ENCODE data around the gene LCN6.
"Not testable (repeated sequence)": the region's sequence is repeated elsewhere in the genome, so short reads cannot be mapped to it uniquely, and the experiment has no call there.

LCN6 gene

DNA sequence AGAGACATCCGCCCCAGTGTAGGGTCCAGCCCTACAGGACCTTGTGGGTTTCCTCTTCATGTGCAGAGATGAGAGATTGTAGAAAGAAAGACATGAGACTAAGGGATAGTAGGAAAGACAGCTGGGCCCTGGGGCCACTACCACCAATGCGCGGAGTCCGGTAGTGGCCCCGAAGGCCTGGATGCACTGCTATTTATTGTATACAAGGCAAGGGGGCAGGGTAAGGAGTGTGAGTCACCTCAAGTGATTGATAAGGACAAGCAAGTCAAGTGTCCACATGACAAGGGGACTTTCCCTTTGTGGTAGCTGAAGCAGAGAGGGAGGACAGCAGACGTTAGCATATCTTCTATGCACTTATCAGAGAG is 36.7 kb upstream of the LCN6 start:
- no peak for DNase-seq
- in situ Hi-C loops (cut with MboI; ENCODE audit: low pct_unique_long_range_greater_than_20kb, low sequenced_read_pairs) = no loop called here

DNA sequence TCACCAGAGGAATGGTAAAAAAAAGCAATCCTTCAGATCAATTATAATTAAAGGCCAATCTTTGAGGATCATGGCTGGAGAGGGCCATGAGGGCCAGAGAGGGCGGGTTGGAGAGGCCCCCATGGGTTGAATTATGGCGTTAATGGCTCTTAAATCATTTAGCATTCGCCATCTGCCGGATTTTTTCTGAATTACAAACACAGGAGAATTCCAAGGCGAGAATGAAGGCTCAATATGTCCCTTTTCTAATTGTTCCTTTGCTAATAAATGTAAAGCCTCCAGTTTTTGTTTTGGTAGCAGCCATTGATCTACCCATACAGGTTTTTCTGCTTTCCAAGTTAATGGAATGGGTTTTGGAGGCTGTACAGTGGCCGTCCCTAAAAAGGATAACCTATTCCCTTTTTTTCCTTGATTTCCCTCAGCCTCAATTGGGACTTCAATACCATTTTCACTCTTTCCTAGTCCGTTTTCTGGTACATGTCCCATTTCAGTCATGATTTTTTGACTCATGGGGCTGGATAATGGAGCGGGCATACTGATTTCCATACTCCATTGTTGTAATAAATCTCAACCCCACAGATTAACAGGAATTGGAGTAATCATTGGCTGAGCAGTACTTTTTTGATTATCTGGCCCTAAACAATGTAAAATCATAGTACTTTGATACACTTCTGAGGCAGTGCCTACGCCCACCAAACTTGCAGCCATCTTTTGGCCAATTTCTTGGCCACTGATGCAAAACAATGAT is 36.1 kb upstream of the LCN6 start:
- DNase-seq = peak; percentile 54
- in situ Hi-C loops (cut with MboI; ENCODE audit: low pct_unique_long_range_greater_than_20kb, low sequenced_read_pairs) = no loop called here

DNA sequence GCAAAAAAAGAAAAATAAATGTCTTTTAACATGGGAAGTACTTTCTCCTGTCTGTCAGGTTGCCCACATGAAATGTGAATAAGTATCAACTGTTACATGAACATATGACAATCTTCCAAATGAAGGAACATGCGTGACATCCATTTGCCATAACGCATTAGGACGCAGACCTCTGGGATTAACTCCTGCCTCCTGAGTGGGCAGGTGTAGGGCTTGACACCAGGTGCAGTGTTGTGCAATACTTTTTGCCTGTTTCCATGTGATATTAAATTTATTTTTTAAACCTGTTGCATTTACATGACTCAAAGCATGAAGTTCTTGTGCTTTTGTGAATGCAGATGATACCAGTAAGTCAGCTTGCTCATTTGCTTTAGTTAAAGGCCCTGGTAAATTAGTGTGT is 34.1 kb upstream of the LCN6 start:
- in situ Hi-C loops (cut with MboI; ENCODE audit: low pct_unique_long_range_greater_than_20kb, low sequenced_read_pairs) = no loop called here
- no peak for DNase-seq

DNA sequence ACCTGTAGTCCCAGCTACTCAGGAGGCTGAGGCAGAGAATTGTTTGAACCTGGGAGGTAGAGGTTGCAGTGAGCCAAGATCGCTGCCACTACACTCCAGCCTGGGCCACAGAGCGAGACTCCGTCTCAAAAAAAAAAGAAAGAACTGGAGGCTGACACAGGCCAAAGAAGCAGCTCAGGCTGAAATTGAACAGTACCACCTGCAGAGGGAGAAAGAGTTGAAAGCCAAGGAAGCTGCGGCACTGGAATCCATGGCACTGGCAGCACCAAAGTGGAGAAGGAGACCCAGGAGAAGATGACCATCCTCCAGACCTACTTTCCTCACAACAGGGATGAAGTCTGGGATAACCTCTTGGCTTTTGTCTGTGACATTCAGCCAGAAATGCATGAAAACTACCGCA is 31.5 kb upstream of the LCN6 start:
- DNase-seq = no peak
- in situ Hi-C loops (cut with MboI; ENCODE audit: low pct_unique_long_range_greater_than_20kb, low sequenced_read_pairs) = no loop called here

DNA sequence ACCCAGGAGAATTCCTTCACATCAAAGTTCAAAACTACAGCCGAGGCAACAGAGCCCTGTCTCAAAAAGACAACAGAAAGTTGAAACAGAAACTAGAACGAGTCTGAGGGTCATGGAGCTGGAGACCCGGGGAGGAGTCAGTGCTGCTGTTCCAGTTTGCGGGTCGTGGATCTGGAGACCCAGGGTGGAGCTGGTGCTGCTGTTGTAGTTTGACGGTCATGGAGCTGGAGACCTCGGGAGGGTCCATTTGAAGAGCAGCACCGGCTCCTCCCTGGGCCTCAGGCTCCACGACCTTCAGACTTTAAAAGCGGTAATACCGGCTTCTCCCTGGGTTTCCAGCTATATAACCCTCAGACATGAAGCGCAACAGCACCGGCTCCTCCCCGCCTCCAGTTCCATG is 29.0 kb upstream of the LCN6 start:
- in situ Hi-C loops (cut with MboI; ENCODE audit: low pct_unique_long_range_greater_than_20kb, low sequenced_read_pairs) = no loop called here
- DNase-seq = no peak

DNA sequence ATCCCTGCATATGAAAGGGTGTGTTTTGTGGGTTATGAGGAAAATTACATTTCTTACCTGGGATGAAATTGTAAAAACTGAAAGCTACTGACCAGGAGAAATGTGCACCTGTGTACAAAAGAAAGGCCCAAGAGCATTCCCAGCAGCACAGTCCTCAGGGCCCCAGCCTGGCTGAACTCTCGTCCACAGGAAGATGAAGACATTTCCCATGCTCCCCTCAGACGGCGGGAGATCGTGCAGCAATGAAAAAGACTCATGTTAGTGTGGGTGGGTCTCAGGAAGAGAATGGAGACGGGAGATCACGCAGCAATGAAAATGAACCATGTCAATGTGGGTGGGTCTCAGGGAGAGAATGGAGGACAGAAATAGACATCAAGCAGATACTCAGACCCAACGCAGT is 28.6 kb upstream of the LCN6 start:
- no peak for DNase-seq
- in situ Hi-C loops (cut with MboI; ENCODE audit: low pct_unique_long_range_greater_than_20kb, low sequenced_read_pairs) = no loop called here

DNA sequence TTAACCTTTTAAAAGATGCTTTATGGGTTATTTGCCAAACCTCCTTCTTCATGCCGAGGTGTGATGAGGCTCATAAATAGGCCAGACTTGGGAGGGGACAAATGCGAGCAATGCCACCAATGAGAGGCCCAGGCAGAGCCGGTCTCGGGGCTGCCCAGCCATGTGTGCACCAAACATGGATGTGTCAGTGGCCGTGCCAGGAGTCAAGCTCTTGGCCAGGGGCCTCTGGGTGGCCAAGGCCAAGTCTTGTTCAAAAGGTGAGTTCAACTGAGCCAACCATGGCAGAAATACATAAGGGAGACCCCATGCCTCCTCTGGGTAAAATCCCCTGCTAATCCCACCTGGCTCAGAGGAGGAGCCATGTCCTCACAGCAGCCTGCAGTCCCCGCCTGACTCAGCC is 26.9 kb upstream of the LCN6 start:
- in situ Hi-C loops (cut with MboI; ENCODE audit: low pct_unique_long_range_greater_than_20kb, low sequenced_read_pairs) = no loop called here
- no peak for DNase-seq

DNA sequence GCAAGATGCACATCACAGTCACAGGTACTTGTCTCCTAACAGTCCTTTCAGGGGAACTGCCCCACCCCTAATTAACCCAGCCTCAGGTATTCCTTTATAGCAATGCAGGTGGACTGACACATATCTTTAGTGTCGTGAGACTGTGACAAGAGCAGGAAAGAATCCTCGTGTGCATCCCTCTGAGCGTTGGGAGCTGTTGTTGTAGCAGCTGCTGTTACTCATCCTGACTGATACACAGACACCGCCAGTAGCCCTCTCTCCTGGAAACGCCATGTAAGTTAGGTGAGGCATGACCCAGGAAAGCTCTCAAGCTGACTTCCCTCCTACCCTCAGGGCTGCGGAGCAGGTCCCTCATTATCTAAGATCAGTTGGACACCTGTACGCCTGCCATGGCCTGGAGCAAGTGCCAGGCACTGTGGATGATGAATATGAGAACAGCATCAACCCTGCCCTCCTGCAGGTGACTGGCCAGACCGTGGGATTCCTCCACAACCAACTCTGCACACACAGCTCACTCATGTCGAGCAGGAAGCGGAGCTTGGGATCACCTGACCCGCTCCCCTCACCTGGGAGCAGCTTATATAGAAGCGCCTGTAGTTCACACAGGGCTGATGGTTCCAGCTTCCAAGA is 26.2 kb upstream of the LCN6 start:
- in situ Hi-C loops (cut with MboI; ENCODE audit: low pct_unique_long_range_greater_than_20kb, low sequenced_read_pairs) = no loop called here

GRCh38 chr9:136773386-136774044 is 25.2 kb upstream of the LCN6 start:
- in situ Hi-C loops (cut with MboI; ENCODE audit: low pct_unique_long_range_greater_than_20kb, low sequenced_read_pairs) = no loop called here

More for the DNA sequence above, 26.2 kb upstream of the LCN6 start:
- no peak for DNase-seq

DNA sequence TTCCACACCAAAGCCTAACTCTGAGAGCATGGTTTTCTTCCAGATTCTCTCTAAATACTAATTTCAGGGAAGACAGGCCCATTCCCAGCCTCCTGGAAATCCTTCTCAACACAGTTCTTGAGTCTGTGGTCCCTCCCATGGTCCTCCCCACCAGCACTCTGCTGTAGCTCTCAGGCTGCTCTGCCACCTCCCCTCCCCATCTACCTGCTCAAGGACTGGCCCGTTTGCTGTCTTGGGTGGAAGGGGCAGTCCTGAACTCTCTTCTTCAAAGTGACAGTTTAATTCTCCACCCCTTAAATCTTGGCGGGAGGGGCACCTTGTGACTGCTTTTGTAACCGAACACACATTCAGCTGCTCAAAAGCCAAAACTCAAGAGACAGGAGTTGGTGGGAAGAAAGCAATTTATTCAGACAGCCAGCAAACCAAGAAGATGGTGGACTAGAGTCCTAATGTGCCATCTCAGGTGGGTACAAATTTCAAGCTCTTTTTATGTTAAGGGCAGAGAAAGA is 23.6 kb upstream of the LCN6 start:
- in situ Hi-C loops (cut with MboI; ENCODE audit: low pct_unique_long_range_greater_than_20kb, low sequenced_read_pairs) = no loop called here
- no peak for DNase-seq

More at GRCh38 chr9:136773386-136774044, 25.2 kb upstream of the LCN6 start:
- peak; percentile 83 for DNase-seq

DNA sequence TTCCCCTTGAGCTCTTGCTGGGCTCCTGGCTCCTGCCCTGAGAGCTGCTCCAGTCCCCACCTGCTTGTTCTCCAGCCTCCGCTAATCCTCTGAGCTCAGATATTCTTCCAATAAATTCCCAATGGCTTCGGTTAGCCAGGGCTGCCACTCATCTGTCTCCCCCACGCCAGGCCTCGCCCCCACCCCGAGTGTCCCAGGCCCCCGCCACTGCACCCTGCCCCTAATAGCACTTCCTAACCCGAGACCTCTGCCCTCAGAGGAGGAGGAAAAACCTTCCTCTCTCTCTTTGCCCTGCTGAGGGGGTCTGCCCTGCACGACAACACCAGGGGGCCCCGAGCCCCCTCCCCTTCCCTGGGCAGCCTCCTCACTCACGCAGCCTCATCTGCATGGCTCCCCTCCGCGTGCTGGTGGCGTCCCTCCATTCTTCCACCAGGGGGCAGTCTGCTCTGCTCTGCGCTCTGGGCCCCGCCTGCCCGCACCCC is 21.4 kb upstream of the LCN6 start:
- in situ Hi-C loops (cut with MboI; ENCODE audit: low pct_unique_long_range_greater_than_20kb, low sequenced_read_pairs) = no loop called here

GRCh38 chr9:136766410-136767120 is 18.2 kb upstream of the LCN6 start:
- DNase-seq = peak; percentile 55
- in situ Hi-C loops (cut with MboI; ENCODE audit: low pct_unique_long_range_greater_than_20kb, low sequenced_read_pairs) = not testable (repeated sequence)

More for the DNA sequence above, 21.4 kb upstream of the LCN6 start:
- DNase-seq = peak; percentile 55

- in situ Hi-C loops (cut with MboI; ENCODE audit: low pct_unique_long_range_greater_than_20kb, low sequenced_read_pairs); DNase-seq: not testable (repeated sequence)
Measured at GRCh38 chr9:136765745-136766409, 17.6 kb upstream of the LCN6 start.

DNA sequence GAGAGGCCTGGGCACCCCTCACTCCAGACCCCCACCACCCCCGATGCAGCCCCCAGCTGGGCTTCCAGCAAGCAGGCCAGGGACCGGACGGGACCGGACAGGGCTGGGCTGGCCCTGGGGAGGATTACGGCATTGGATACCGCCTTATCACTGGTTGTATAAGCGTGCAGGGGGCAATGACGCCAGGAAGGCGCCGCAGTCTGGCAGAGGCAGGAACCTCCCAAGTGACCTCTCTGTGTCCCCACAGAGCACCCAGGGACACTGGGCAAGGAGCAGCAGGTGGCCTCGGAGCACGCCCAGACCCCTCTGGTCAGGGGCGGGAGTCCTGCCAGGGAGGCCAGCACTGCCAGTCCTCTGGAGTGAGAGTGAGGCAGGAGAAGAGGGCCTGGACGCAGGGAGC is 16.7 kb upstream of the LCN6 start:
- in situ Hi-C loops (cut with MboI; ENCODE audit: low pct_unique_long_range_greater_than_20kb, low sequenced_read_pairs) = no loop called here

GRCh38 chr9:136764301-136764891 is 16.1 kb upstream of the LCN6 start, which contains the start of gene LCN15:
LCN15 (minus strand) TSS chr9:136764518; CDS start chr9:136764488, 30 bp downstream.
- in situ Hi-C loops (cut with MboI; ENCODE audit: low pct_unique_long_range_greater_than_20kb, low sequenced_read_pairs) = no loop called here
- DNase-seq = no peak

More for the DNA sequence above, 16.7 kb upstream of the LCN6 start:
- no peak for DNase-seq

DNA sequence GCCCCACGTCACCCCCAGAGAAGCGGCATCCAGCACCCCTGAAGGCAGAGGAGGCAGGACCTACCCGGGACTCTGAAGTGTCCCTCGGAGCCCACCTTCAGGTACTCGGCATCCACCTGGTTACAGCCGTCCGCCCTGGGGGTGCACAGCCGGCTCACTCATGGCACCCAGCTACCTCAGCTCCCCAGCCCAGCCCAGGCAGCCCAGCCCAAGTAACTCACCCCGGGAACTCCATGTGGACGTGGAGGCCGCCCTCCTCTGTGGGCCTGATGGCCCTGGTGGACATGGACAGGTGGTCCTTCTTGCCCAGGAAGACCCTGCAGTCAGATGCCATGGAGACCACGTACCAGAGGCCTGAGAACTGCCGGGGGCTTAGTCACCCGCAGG is 15.3 kb upstream of the LCN6 start:
- in situ Hi-C loops (cut with MboI; ENCODE audit: low pct_unique_long_range_greater_than_20kb, low sequenced_read_pairs) = no loop called here
- no peak for DNase-seq

DNA sequence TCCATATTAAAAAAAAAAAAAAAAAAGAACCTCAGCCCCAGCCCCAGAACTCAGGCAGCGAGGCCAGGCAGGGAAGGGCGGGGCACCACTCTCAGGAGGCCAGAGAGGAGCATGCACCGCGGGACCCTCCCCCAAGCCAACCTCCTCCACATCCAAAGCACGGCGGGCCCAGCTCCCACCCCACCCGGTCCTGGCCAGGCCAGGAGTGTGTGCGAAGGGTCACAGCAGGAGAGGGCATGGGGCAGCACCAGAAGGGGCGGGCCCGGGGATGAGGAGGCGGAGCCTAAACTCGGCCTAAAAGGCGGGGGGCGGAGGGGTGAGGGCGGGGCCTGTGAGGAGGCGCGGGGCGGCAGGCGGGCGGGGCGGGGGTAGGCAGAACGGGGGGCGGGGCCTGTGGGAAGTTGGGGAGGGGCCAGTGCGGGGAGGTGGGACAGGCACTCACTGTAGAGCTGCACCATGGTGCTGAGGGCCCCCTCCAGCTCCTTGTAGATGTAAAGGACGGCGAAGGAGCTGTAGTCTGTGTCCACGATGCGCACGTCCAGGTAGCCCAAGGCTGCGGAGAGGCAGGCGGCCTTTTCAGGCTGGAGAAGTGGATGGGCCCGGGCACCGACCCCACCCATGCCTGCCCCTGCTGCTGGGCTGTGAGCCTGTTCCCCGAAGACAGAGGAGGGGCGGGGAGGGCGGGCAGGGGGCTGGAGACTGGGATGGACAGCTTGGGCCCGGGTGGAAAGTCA is 14.8 kb upstream of the LCN6 start:
- in situ Hi-C loops (cut with MboI; ENCODE audit: low pct_unique_long_range_greater_than_20kb, low sequenced_read_pairs) = no loop called here
- DNase-seq = peak; percentile 49

DNA sequence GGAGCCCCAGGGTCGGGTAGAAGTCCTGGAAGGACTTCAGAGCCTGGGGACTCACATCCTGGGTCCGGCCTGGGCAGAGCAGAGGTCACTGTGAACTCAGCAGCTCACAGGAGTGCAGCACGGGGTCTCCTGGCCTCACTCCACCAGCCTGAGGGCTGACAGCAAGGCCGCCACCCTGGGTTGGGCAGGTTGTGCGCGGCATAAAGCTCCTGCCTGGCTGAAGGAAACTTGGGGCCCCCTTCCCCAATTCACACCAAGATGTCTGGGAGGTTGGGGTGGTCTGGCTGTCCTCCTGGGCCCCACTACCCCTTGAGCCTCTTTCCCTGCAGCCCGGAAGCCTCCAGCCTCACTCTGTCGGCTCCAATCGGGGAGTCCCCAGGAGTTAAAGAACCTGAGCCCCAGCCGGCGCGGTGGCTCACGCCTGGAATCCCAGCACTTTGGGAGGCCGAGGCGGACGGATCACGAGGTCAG is 13.9 kb upstream of the LCN6 start:
- in situ Hi-C loops (cut with MboI; ENCODE audit: low pct_unique_long_range_greater_than_20kb, low sequenced_read_pairs) = no loop called here
- no peak for DNase-seq
